GDM1 (cell line): ENCODE measurements around the gene FIGN.

Experiments
- DNase-seq: peaks from one replicate; lab custom pipeline; 2025; lab: John Stamatoyannopoulos, UW

Gene FIGN

DNA sequence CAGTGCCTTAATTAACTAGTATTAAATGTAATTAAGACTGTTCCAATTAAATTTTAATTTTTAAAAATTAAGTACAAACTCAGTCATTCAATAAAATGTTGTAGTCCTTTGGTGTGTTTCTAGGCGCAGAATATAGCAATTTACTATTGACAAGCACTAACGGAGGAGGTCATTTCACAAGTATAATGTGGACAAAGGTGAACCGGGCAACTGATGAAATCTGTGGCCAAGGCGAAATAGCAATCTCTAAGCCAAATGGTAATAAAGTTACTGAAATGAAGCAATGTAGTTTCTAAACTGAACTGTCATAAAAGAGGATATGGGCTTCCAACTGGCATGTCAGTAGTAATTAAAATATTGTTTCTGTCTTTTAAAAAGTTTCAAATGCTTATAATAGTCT is 27.5 kb downstream of the FIGN start:
- DNase-seq, result no peak

DNA sequence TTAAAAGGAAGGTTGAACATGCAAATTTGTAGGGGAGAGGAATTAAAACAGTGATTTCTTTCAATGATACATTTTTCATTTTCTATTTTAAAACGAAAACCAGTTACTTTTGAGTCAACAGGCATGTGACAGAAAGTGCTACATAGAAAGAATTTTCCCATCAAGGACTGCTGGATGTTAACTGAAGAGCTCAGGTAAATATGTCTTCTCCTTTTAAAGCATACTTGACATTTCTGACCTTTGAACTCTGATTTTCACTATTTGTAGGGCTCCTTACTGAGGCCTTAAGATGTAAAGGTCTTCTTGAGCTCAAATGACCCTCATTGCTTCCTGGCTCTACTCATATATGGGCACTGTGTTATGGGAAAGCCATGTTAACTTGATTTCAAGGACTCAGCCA is 32.4 kb downstream of the FIGN start:
- no peak for DNase-seq

DNA sequence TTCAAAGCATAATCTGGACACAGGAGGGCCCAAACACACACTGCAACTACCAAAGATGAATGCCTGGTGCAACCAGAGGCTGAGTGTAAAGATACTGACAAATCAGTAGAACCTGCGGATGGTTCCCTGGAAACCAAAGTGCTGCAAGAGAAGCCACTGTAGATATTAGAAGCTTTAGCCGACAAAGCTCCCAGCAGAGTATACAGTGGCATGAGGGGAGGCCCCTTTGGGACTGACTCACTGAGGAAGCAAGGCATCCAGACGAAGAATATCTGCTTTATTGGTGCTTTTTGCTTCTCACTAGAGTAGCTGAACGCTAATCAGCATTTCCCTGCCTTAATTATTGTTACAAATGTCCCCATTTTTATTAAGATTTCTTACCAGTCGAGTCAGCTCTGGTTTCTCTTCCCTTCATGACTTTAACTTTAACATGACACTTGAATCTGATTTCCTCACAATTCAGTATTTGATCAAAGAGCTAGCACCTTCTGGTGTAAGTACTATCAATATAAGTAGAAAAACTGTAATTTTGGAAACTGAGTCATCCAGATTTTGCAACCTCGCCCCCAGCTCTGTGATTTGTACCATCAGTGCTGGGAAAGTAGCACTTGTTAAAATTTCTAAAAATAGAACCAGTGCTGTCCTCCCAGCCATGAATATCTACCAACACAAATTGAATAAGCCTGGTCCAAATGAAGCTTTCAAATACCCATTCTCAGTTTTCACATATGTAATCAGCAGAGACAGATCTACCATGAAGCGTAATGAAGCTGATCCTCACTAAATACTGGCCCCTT is 34.2 kb downstream of the FIGN start:
- DNase-seq, result no peak

DNA sequence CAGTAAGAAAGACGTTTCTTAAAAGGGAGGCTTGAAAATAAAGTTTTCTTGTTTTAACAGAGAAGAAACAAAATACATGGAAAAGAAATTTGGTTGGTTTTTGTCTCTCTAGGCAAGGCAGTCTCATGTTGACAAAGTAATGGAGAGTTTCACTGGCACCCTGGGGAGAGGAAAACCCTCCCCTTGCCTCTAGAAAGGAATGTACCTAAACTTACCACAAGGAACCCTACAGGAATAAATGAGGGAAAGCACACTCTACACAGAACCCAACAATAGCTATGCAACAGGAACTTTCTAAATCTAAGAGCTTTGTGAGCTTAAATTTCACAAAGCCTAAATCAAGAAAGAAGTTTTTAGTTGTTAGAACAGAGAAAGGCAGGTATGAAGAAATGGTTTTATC is 37.0 kb downstream of the FIGN start:
- DNase-seq, result no peak

DNA sequence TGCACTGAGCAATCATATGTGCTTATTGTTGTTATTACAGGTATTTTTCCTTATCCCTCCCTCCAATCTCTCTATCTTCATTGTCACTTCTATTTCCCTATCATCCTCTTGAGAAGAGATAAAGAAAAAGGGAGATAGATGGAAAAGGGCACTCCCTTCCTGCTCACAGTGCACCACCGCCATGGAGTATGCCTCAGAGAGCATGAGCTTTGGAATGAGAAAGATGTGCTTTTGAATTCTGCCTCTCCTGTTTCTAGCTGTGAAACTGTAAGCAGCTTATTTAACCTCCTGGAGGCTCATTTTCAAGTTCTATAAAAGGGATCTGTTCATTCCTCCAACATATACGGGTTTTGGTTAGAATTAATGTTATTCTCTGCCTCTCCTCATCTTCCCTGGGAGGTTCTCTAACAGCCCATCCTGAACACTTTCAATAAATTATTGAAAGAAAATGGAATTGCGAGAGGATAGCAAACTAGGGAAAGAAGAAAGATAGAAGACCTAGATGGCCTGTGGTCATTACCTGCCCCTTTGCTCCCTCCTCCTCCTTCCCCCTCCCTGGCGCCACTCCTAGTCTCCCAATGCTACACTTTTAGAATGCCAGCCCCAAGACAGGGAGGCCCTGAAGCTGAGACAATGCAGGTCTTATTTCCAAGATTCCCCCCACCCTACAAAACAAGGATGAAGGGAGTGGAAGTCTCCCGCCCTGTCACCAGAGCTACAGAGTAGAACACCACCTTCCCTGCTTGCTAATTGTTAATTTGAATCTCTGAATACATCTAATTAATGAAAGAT is 37.8 kb downstream of the FIGN start:
- no peak for DNase-seq

DNA sequence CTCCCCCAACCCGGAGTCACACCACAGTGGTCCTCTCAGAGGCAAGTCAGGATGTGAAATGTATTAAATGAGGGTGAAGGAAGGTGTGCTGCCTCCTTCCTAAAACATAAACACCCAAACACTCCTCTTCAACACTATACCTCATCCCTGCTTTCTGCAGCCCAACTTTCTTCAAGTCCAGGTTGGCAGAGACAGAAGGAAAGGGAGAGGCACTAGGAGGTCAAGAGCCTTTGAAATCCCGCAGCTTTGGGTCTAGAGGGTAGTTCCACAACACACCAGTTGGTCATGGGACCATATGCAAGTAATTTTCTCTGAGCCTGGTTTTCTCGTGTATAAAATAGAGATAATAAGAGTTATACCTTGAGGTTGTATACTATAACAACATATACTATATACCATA is 38.4 kb downstream of the FIGN start:
- DNase-seq, result no peak

DNA sequence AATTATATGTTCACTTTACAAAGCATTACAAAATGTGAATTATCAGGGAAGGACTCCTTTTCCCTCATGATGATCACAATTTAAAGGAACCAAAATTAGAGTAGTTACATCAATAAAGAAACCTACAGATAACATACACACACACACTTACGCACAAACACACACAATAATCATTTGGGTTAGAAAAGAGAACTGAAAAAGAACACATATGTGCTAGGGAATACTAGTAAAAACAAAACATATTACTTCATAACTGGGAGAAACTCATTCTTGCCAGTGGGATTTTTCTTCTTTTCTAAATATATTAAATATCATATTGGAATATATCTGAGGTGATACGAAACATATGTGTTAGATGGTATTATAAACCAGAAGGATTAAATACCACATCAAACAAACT is 42.3 kb downstream of the FIGN start:
- DNase-seq, result no peak

DNA sequence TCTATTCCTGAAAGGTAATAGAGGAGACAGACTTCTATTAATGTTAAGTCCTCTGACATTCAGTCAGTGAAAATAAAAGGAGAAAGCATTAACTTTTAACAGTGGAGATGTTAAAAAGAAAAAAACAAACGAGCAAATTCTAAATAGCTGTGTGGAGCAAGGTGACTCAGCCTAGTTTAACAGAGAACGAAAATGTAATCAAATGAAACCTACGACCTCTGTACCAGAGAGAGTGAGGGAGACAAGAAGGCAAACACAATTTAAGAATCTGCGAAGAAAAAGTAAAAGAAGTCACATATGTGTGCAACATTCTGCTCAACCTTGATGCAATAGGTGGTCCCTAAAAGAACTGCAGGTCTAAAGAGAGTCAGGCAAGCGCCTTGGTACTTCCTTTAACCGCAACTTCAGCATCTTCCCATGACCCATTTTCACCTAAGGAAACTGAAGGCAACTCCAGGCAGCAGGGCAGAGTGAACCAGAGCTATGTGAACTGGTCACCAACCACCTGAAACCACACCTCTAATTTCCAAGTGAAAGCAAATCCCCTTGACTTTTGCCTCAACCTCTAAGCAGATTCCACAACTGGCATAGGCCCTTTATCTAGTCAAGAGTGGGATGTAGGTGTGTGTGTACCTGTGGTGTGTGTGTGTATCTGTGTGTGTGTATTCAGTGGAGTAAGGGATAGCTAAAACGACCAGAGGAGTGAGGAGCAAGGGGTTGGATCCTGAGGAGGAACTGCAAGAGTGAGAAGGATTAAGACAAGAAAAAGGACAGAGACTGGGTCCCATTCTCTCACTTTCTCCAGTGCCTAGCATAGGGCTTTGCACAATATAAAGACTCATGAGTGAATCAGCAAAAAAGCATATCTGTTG is 43.0 kb downstream of the FIGN start:
- no peak for DNase-seq

DNA sequence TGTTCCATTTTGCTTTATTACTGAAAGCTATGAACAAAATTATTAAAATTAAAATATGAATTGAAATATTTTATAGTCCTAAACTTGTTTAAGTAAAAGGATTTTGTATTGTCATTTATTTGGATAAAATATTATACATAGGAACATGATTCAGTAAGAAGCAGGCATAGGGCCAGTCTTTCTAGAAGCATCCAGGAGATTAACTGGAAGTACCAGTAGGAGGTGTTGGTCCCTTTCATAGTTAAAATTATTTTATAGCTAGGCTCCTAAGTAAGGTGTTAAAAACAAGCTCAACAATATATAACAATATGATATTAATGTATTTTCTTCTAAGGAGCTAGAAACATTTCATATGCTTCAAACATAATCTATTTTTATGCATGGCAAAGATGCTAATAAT is 43.7 kb downstream of the FIGN start:
- no peak for DNase-seq

DNA sequence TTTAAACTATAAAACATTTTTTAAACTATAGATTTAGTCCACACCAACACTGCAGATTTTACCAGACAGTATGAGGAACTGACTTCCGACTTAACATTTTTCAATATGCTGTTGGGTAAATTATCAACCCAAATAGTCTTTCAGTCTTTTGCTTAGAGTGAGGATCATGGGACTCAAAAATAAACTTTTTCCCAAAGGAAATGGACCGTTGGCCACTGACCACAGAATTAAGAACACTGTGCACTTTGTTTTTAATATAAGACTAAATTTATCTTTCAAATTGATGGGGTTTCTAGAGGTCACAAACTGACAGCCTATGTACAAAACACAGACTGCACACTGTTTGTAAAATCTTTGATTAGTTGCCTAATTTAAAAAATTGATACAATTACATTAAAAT is 44.9 kb downstream of the FIGN start:
- no peak for DNase-seq

DNA sequence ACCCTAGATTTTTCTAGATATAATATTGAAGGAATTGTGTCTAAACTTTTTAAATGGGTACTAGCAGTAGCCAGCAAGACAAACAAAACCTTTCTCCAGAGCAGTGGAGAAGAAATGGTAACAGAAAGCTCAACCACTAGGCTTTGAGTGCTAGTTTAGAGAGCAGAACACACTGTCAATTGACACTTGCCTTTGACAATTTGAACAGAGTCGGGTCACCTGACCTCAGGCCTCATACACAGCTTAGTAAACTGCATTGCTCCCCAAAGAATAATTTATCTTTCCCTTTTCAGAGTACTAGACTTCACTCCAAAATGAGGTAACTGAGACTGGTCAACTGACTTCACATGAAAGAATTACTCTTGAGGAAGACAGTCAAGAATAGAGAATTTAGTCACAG is 48.6 kb downstream of the FIGN start:
- DNase-seq, result no peak

DNA sequence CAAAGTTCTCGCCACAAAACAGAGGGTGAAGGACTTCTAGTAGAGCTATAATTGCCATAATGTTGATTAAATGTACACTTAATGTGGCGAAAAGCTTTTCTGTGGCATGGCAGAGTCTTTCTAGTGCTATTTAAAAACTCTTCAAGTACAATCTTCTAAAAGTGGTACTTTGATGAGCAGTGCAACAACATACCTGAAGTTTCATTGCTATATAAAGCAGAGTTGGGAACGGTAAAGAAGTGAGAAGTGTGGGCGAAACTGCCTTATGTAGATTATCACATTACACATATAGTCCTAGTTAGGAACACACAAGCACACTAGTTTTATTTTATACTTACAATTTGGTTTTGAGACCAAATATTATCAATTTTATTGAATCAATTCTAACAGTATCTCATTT is 49.5 kb downstream of the FIGN start:
- DNase-seq, result no peak

DNA sequence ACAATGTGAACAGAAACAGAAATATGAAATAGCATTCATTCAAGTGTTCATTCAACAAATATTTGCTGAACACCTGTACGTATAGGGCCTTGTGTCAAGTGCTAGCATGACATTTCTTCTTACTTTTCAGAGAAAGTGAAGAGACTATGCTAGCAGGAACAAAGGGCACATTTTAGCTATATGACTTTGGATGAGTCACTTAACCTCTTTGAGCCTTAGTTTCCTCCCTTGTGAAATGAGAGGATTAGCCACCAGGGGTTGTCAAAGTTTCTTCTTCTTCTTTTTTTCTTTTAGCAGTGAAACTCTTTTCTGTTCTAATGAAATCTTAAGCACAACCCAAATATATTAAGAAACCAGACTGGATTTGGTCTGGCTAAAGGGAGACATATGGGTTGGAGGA is 53.1 kb downstream of the FIGN start:
- DNase-seq, result no peak

DNA sequence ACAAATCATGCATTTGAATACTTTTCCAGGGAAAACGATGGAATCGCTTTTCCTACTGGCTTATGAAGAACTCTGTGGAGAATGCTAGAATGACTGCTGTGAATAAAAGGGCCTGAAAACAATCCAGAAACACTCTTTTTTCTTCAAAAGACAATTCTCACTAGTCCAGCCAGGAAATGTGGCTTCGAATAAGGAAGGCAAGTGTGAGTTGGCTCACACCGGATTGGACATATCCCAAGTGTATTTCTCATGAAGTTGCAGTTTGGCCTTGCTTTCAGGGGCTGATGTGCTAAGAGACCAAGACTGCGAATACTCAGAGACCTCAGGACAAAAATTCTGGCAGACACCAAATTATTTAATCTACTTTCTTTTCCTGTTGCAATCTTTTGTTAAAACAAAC is 54.1 kb downstream of the FIGN start:
- DNase-seq, result no peak

DNA sequence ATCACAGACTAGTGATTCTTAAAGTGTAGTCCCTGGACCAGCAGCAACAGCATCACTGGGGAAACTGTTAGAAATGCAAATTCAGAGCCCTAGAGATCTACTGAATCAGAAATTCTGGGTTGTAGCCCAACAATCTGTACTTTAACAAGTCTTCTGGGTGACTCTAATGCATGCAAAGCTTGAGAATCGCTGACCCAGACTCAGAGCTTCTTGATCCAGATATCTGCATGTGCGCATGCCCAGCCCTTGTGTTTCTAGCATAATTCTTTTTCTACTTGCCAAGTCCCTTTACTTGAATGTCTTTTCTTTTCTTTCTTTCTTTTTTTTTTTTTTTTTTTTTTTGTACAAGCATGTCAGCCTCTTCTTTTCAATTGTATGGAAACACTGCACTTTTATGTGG is 60.4 kb downstream of the FIGN start:
- no peak for DNase-seq

DNA sequence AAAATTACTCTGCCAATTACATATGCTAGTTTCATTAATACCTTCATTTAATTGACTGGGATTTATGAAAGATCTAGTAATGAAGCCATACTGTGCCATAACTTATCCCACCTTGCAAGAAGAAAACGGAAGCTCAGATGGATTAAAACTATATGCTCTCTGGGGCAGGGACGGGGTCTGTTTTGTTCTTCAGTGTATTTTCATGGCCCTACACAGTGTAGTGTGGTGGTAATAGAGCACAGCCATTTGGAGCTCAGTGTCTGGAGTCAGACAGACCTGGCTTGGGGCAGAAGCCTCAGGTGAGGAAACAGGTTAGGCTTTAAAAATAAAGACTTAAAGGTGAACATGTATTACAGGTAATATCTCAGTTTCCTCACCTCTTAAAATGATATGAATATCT is 62.3 kb downstream of the FIGN start:
- DNase-seq, result no peak

DNA sequence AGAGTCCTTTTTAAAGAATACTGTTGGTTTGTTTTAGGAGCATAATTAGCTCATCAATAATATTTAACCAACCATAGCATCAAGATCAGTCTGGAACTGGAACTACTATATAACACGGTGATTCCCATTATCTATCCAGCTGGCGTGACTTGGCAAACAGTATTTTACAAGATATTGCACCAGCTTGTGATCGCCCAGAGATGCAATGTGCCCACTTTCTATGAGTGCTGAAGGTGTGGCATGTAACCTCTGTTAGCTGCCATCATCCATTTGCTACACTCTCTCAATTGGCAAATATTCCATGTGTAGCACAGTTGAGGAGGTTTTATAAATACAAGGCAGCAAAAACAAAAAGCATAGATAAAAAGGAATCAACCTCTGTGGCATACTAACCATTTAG is 64.9 kb downstream of the FIGN start:
- no peak for DNase-seq

DNA sequence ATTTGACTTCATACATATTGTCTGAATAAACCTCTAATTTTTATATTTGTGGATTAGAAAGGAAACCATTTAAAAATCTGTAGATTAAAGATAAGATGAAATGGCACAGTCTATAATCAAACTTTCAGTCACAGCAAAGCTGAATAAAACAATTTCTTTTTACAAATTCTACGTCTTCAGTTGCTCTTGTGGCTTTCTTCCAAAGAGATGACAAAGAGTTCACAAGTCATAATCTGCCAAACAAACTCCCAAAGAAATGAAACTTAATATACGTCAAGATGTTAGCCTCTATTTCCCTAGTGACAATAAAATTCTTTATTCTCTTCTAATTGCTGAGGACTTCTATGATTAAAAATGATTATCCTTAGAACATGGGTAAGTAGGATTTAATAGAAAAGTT is 66.3 kb downstream of the FIGN start:
- no peak for DNase-seq

DNA sequence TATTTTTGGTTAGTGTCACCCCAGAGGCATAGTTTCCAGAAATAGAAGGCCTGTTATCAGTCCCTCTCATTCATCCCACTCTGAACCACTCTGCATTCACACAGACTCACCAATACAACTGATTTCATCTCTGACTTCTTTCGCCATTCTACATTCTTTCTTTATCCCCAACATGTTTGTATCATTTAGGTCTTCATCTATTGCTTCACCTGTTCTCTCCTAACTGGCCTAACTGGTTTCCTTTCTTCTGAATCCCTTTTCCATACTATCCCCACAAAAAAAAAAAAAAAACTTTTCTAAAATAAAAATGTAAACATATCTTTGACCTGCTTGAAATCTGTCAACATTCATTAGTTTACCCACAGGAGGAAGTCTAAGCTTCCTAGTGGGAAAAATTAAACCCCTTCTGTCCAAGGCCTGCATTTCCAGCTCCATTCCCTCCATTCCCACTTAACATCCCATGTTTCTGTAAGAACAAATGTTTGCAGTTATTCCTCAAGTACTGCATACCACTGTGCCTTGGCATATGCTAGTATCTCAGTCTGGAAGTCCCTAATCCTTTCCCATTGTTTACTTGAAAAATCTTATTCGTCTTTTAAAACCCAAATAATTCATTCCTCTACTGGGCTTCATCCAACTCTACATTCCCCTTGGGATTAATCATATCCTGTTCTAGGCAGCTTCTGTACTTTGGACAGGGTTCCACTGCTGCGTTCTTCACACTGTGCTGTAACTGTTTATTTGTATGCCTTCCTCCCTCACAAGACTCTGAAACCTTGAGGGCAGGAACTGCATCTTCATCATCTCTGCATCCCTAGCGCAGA is 68.5 kb downstream of the FIGN start:
- DNase-seq, result no peak

DNA sequence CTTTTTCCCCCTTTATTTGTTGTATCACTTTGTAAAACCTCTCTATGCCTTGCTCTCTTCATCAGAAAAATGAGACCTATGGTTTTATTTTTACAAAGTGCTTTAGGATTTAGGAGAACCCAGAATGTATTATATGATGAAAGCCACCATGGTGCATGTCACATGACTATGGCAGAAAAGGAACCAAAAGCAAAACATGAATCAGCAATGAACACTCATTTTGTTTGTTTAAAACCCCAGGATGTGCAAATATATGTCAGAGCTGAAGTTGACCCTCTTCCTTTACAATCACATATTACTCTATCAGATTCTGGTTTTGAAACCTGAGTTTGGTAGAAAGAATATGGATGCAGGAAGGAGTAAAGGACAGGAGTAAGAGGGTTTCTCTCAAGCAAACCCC is 70.0 kb downstream of the FIGN start:
- no peak for DNase-seq

DNA sequence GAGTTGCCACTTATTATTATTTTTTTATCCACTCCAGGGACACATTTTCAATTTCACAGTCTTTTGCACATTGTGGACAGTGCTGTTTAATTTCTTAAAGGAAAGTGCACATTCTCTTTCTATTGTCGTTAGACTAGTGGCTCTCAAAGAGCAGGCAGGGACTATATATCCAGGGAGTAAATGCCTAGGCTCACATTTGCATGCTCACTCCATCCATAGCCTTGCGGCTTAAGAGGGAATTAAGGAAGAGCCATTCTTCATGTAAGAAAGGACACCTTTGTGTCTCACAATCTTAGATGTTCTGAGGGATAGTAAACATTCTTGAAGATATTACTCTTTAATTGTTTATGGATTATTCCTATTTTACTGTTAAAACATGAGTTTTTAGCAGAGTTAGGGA is 70.8 kb downstream of the FIGN start:
- DNase-seq, result no peak

DNA sequence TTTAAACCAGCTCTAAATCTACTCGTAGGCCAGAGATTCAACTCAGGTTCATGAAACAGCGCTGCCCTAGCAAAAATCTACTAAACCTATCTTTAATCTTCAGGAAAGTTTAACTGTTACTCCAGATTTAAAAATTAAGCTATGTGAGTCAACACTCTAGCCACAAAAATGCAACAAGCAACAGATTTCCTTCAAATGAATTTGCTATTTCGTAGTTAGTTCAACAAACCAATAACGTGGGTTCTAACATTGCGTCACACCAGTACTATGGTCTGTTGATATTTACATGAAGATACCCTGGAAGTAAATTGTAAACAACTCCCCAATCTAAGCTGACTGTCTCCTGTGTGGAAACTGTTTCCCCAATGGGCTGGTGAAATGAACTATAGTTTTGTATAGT is 71.2 kb downstream of the FIGN start:
- DNase-seq, result no peak
